Neural progenitor cell (in vitro differentiated cells): ENCODE measurements around the gene TUSC1. TPM values are rescaled to one million over a fixed set of nuclear protein-coding genes. Genes with fewer than 3 reads are reported as not detected.
"Not testable (repeated sequence)": the region's sequence is repeated elsewhere in the genome, so short reads cannot be mapped to it uniquely, and the experiment has no call there.

Source experiments
- DNase-seq: peaks from one replicate; pipeline ENCODE4 v3.0.0-alpha.2; 2016; ENCODE audit warnings: low spot score
- H2AFZ ChIP-seq: fragments of 200-600 bp; sonication (generic); replicated peaks from 2 replicates; pipeline ENCODE4 v1.6.1; 2016; ENCODE audit warnings: antibody characterized with exemption
- H3F3A ChIP-seq: fragments of 200-600 bp; sonication (generic); 2 replicates; pipeline ENCODE4 v1.6.1; 2016; ENCODE audit warnings: antibody characterized with exemption, low read depth
- H3K27ac ChIP-seq: fragments of 200-600 bp; sonication (generic); 2 replicates; pipeline ENCODE4 v1.5.1; 2016; ENCODE audit warnings: mild to moderate bottlenecking
- H3K27me3 ChIP-seq: fragments of 200-600 bp; sonication (generic); 2 replicates; pipeline ENCODE4 v1.6.1; 2016; ENCODE audit warnings: mild to moderate bottlenecking, moderate library complexity
- H3K36me3 ChIP-seq: fragments of 200-600 bp; sonication (generic); 2 replicates; pipeline ENCODE4 v1.5.1; 2016
- H3K4me1 ChIP-seq: fragments of 200-600 bp; sonication (generic); 2 replicates; pipeline ENCODE4 v1.6.1; 2016; ENCODE audit warnings: mixed run types
- H3K4me2 ChIP-seq: fragments of 200-600 bp; sonication (generic); 2 replicates; pipeline ENCODE4 v1.6.1; 2016
- H3K4me3 ChIP-seq: fragments of 200-600 bp; sonication (generic); 2 replicates; pipeline ENCODE4 v1.5.1; 2016
- H3K79me2 ChIP-seq: fragments of 200-600 bp; sonication (generic); 2 replicates; pipeline ENCODE4 v1.6.1; 2016; ENCODE audit warnings: low read depth
- H3K9ac ChIP-seq: fragments of 200-600 bp; sonication (generic); 2 replicates; pipeline ENCODE4 v1.6.1; 2016
- H3K9me3 ChIP-seq: fragments of 200-600 bp; sonication (generic); 2 replicates; pipeline ENCODE4 v1.5.1; 2016; ENCODE audit warnings: low read depth
- H4K20me1 ChIP-seq: fragments of 200-600 bp; sonication (generic); 2 replicates; pipeline ENCODE4 v1.6.1; 2016; ENCODE audit warnings: low read depth
- H3K27ac Mint-ChIP-seq: 3 replicates; pipeline ENCODE4 v1.8.0; 2021; ENCODE audit warnings: mixed read lengths
- H3K27me3 Mint-ChIP-seq: 2 replicates; pipeline ENCODE4 v1.8.0; 2022; ENCODE audit warnings: low read depth, mild to moderate bottlenecking, inconsistent platforms, moderate library complexity, mixed read lengths; ENCODE audit not compliant: insufficient read depth
- H3K36me3 Mint-ChIP-seq: 3 replicates; pipeline ENCODE4 v1.8.0; 2021; ENCODE audit warnings: mixed read lengths
- H3K4me1 Mint-ChIP-seq: 3 replicates; pipeline ENCODE4 v1.8.0; 2021; ENCODE audit warnings: mixed read lengths
- H3K4me3 Mint-ChIP-seq: 3 replicates; pipeline ENCODE4 v1.8.0; 2021; ENCODE audit warnings: mild to moderate bottlenecking, moderate library complexity, mixed read lengths
- H3K9me3 Mint-ChIP-seq: 3 replicates; pipeline ENCODE4 v1.8.0; 2020; ENCODE audit warnings: mixed read lengths
- EZH2 ChIP-seq: fragments of 200-600 bp; sonication (generic); IDR thresholded peaks from 2 replicates; pipeline ENCODE4 v1.6.1; 2017; ENCODE audit warnings: antibody characterized with exemption, mild to moderate bottlenecking, moderate library complexity
- EZH2phosphoT487 ChIP-seq: fragments of 200-600 bp; sonication (generic); IDR thresholded peaks from 2 replicates; pipeline ENCODE4 v1.6.1; 2017; ENCODE audit warnings: antibody characterized with exemption
- total RNA-seq: library from RNA; depleted of rRNA; stranded (reverse); fragments of >200 nt; gene quantifications from 2 replicates; pipeline ENCODE4 v1.2.3, GENCODE V29; 2015; ENCODE audit warnings: low replicate concordance
- TF ChIP-seq, protein P1 (sequence below): fragments of 200-600 bp; sonication (generic); IDR thresholded peaks from 2 replicates; pipeline ENCODE4 v1.5.1; 2017; ENCODE audit warnings: antibody characterized with exemption, mild to moderate bottlenecking

The TUSC1 gene
- total RNA-seq, 1 donor from 2014 or later: 2.1 TPM

DNA sequence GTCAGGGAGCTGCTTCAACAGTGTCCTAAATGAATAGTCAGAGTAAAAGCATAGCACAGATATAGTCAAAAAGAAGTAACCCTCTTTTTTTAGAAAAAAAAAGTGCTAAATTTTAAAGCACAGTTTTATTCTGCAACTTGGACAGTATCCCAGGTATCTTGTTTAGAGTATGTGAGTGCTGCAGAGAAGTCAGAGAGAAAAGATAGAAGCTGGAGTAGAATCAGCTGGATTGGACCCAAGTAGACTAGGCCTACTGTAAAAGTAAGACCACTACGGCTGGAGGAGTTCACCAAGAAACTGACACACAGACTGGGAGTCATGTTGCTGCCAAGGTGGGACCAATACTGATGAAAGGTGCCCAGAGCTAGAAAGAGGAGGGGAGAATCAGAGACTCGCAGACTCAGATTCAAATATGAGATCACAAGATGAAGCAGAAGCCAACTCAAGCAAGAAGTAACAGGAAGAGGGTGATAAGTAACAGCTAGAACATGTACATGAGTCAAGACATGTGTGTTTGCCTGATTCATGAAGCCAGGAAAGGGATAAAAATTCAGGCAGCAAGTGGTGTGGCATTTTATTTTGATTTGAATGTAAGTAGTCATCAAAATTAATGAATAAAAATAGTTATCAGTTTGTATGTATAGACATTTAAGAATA is 25.6 kb upstream of the TUSC1 start:
- H4K20me1 ChIP-seq: no peaks in the 10 kb centered on the region
- no peak overlapping the region for H3K4me3 ChIP-seq
- no peaks in the 10 kb centered on the region for H3K36me3 Mint-ChIP-seq
- H3K4me1 ChIP-seq: no peaks in the 10 kb centered on the region
- no peaks in the 10 kb centered on the region for H3K9me3 Mint-ChIP-seq
- H3K36me3 ChIP-seq: no peaks in the 10 kb centered on the region
- no peaks in the 10 kb centered on the region for H3K79me2 ChIP-seq
- no peak overlapping the region for H3K27ac ChIP-seq
- H3K9ac ChIP-seq: no peak overlapping the region
- no peaks in the 10 kb centered on the region for H3K27me3 ChIP-seq
- H3K4me2 ChIP-seq: no peak overlapping the region
- H3K27ac Mint-ChIP-seq: no peak overlapping the region
- no peaks in the 10 kb centered on the region for H3K9me3 ChIP-seq
- no peaks in the 10 kb centered on the region for H3F3A ChIP-seq
- no peak for DNase-seq
- TF ChIP-seq, protein P1, sequence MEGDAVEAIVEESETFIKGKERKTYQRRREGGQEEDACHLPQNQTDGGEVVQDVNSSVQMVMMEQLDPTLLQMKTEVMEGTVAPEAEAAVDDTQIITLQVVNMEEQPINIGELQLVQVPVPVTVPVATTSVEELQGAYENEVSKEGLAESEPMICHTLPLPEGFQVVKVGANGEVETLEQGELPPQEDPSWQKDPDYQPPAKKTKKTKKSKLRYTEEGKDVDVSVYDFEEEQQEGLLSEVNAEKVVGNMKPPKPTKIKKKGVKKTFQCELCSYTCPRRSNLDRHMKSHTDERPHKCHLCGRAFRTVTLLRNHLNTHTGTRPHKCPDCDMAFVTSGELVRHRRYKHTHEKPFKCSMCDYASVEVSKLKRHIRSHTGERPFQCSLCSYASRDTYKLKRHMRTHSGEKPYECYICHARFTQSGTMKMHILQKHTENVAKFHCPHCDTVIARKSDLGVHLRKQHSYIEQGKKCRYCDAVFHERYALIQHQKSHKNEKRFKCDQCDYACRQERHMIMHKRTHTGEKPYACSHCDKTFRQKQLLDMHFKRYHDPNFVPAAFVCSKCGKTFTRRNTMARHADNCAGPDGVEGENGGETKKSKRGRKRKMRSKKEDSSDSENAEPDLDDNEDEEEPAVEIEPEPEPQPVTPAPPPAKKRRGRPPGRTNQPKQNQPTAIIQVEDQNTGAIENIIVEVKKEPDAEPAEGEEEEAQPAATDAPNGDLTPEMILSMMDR: no peak
- TF ChIP-seq EZH2phosphoT487 (no peak), EZH2 (no peak)
- H3K4me1 Mint-ChIP-seq: no peaks in the 10 kb centered on the region
- H2AFZ ChIP-seq: no peak overlapping the region
- no peak overlapping the region for H3K4me3 Mint-ChIP-seq
- H3K27me3 Mint-ChIP-seq: no peaks in the 10 kb centered on the region

- Mint-ChIP-seq H3K9me3 (no peaks in the 10 kb centered on the region), H3K27ac (no peak overlapping the region), H3K4me1 (no peaks in the 10 kb centered on the region), H3K4me3 (no peak overlapping the region), H3K36me3 (no peaks in the 10 kb centered on the region), H3K27me3 (no peaks in the 10 kb centered on the region)
- no peaks in the 10 kb centered on the region for H3K36me3 ChIP-seq
- no peaks in the 10 kb centered on the region for H4K20me1 ChIP-seq
- H3K27me3 ChIP-seq: no peaks in the 10 kb centered on the region
- no peak overlapping the region for H3K9ac ChIP-seq
- H3K9me3 ChIP-seq: no peaks in the 10 kb centered on the region
- no peak overlapping the region for H2AFZ ChIP-seq
- TF ChIP-seq EZH2phosphoT487: no peak
- DNase-seq: no peak
- no peak overlapping the region for H3K4me2 ChIP-seq
- no peak overlapping the region for H3K4me3 ChIP-seq
- no peak overlapping the region for H3K27ac ChIP-seq
- H3K4me1 ChIP-seq: no peaks in the 10 kb centered on the region
- H3K79me2 ChIP-seq: no peaks in the 10 kb centered on the region
- no peaks in the 10 kb centered on the region for H3F3A ChIP-seq
Measured at GRCh38 chr9:25702536-25702935, 24.3 kb upstream of the TUSC1 start.

- H3K27ac ChIP-seq, H3K4me2 ChIP-seq: not testable (repeated sequence)
Measured at GRCh38 chr9:25700899-25701298, 22.7 kb upstream of the TUSC1 start.

DNA sequence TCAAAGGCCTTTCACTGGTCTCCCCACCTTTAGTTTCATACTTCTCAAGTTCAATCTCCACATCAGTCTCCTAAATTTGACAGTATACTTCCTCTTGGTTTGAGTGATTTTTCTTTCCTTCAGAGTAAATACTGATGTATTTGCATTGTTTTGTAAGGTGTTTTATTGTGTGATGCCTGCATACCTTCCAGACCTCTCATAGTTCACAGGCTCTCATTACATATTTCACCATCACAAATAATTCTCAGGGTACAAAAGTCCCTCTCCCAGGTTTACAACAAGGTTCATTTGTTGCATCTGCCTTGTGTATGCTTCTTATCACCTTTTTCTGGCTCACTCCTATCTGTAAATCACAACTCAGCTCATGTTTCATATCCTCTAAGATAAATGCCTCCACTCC is 22.2 kb upstream of the TUSC1 start:
- Histone ChIP-seq H2AFZ (no peak overlapping the region), H3K9me3 (no peaks in the 10 kb centered on the region), H3F3A (no peaks in the 10 kb centered on the region), H3K79me2 (no peaks in the 10 kb centered on the region), H3K36me3 (no peaks in the 10 kb centered on the region), H3K4me2 (no peak overlapping the region), H3K4me3 (no peak overlapping the region), H3K27me3 (no peaks in the 10 kb centered on the region), H3K4me1 (no peaks in the 10 kb centered on the region), H3K27ac (no peak overlapping the region), H4K20me1 (no peaks in the 10 kb centered on the region), H3K9ac (no peak overlapping the region)
- Mint-ChIP-seq H3K36me3 (no peaks in the 10 kb centered on the region), H3K9me3 (no peaks in the 10 kb centered on the region), H3K27me3 (peaks cover 2% of the 10 kb centered on the region), H3K4me1 (peaks cover 3% of the 10 kb centered on the region), H3K4me3 (no peak overlapping the region), H3K27ac (no peak overlapping the region)
- DNase-seq: no peak
- TF ChIP-seq EZH2: no peak
- TF ChIP-seq, protein P1: no peak
- no peak for TF ChIP-seq EZH2phosphoT487

More at GRCh38 chr9:25700899-25701298, 22.7 kb upstream of the TUSC1 start:
- H3K9me3 ChIP-seq, H3K9ac ChIP-seq, H2AFZ ChIP-seq, H3K4me1 Mint-ChIP-seq, H3F3A ChIP-seq, H3K4me1 ChIP-seq, H3K27ac Mint-ChIP-seq, H3K27me3 ChIP-seq, DNase-seq, H3K4me3 ChIP-seq, H3K36me3 Mint-ChIP-seq, H3K79me2 ChIP-seq, H3K36me3 ChIP-seq, H3K4me3 Mint-ChIP-seq, H3K9me3 Mint-ChIP-seq, H3K27me3 Mint-ChIP-seq, H4K20me1 ChIP-seq: not testable (repeated sequence)
